HepG2 (cell line): ENCODE results near the gene RFC1. TPM values are rescaled to one million over a fixed set of nuclear protein-coding genes. Genes with fewer than 3 reads are reported as not detected.

Source experiments
- ATAC-seq: fragments of 200-7000 bp; cut with Tn5 transposase; 3 replicates; pipeline ENCODE4 v1.9.1; 2020; ENCODE audit warnings: mild to moderate bottlenecking, moderate library complexity
- BruUV-seq: library from RNA; stranded (reverse); fragments of 400-500 nt; replicated peaks from 2 replicates; lab custom pipeline; 2021; lab: Mats Ljungman, UMichigan
- CTCF ChIA-PET: fragments of 300-600 bp; formaldehyde crosslinking; extraction: SDS; loops from one replicate; lab custom pipeline; 2021; ENCODE audit warnings: low total read pairs, inconsistent platforms, low intra/inter-chr PET ratio; lab: Yijun Ruan, JAX
- POLR2A ChIA-PET: fragments of 350-600 bp; sonication (Branson Sonifier 250); formaldehyde crosslinking; loops from one replicate; lab custom pipeline; 2020; ENCODE audit warnings: antibody characterized with exemption, inconsistent platforms; lab: Yijun Ruan, JAX
- DNase-seq: peaks from one replicate; pipeline ENCODE4 v3.0.0-alpha.2; 2015; ENCODE audit warnings: low spot score
- FAIRE-seq: peaks from 3 replicates; lab custom pipeline; 2011; peaks lifted over from hg19 to GRCh38; lab: Jason Lieb, UNC
- H2AFZ ChIP-seq: one replicate; pipeline ENCODE4 v1.6.1; 2011; ENCODE audit warnings: low read length, inconsistent platforms
- H3K27ac ChIP-seq: fragments of 300-600 bp; 3 replicates; pipeline ENCODE4 v1.8.0; 2011; ENCODE audit warnings: mixed run types, mild to moderate bottlenecking, mixed read lengths, low read length, inconsistent platforms; ENCODE audit not compliant: insufficient read depth; ENCODE audit errors: extremely low read length
- H3K27me3 ChIP-seq, 2 experiments: fragments of 200-600 bp in 1 of 2; 2 replicates in 1 of 2; 3 replicates in 1 of 2; pipeline versions ENCODE4 v1.6.0 to v1.8.0; 2011; ENCODE audit warnings: low read length in 2 of 2, mild to moderate bottlenecking in 2 of 2, moderate library complexity in 2 of 2, inconsistent platforms in 1 of 2; ENCODE audit not compliant: insufficient read depth in 2 of 2, control insufficient read depth in 1 of 2
- H3K36me3 ChIP-seq, 2 experiments: fragments of 200-600 bp in 1 of 2; replicated peaks in 1 of 2; 2 replicates in 1 of 2; 3 replicates in 1 of 2; pipeline versions ENCODE4 v1.5.1 to v1.8.0; 2011; ENCODE audit warnings: low read length in 2 of 2, inconsistent platforms in 1 of 2; ENCODE audit not compliant: insufficient read depth in 2 of 2, control insufficient read depth in 1 of 2
- H3K4me1 ChIP-seq: 2 replicates; pipeline ENCODE4 v1.5.1; 2012; ENCODE audit warnings: low read length, inconsistent platforms; ENCODE audit not compliant: insufficient read depth
- H3K4me2 ChIP-seq: 2 replicates; pipeline ENCODE4 v1.6.0; 2011; ENCODE audit warnings: low read depth, low read length, inconsistent platforms
- H3K4me3 ChIP-seq, 3 experiments: fragments of 200-600 bp in 1 of 3; sonication (generic), shearing (Covaris generic) in 1 of 3; replicated peaks in 1 of 3; 2 replicates each; pipeline ENCODE4 v1.5.1; 2011 to 2016; ENCODE audit warnings: low read length in 3 of 3, inconsistent platforms in 2 of 3, low read depth in 2 of 3, mild to moderate bottlenecking in 2 of 3, control low read depth in 1 of 3, mixed read lengths in 1 of 3; ENCODE audit not compliant: insufficient read depth in 1 of 3
- H3K79me2 ChIP-seq: one replicate; pipeline ENCODE4 v1.6.1; 2011; ENCODE audit warnings: low read length, inconsistent platforms; ENCODE audit not compliant: insufficient read depth
- H3K9ac ChIP-seq: 2 replicates; pipeline ENCODE4 v1.6.0; 2011; ENCODE audit warnings: mild to moderate bottlenecking, low read depth, low read length, inconsistent platforms; ENCODE audit not compliant: insufficient read depth
- H3K9me3 ChIP-seq: 2 replicates; pipeline ENCODE4 v1.5.1; 2012; ENCODE audit warnings: mild to moderate bottlenecking, low read length
- H4K20me1 ChIP-seq: 2 replicates; pipeline ENCODE4 v1.6.0; 2011; ENCODE audit warnings: inconsistent platforms, mild to moderate bottlenecking, low read length, moderate library complexity; ENCODE audit not compliant: insufficient read depth
- FOXA1 ChIP-seq, 2 experiments: fragments of 450-650 bp in 1 of 2; sonication (generic) in 1 of 2; formaldehyde crosslinking in 1 of 2; IDR thresholded peaks; 2 replicates each; pipeline versions ENCODE4 v1.4.0 to v1.6.1; 2016 to 2020; ENCODE audit warnings: missing genetic modification reagents in 1 of 2
- FOXA3 ChIP-seq: IDR thresholded peaks from 2 replicates; pipeline ENCODE4 v1.6.1; 2016; ENCODE audit warnings: missing genetic modification reagents, missing compliant biosample characterization
- FOXK1 ChIP-seq: sonication (generic); formaldehyde crosslinking; IDR thresholded peaks from 2 replicates; pipeline ENCODE4 v1.4.0; 2020; ENCODE audit warnings: low read depth, missing genetic modification reagents, borderline replicate concordance
- GABPB1 ChIP-seq: IDR thresholded peaks from 2 replicates; pipeline ENCODE4 v1.6.1; 2016; ENCODE audit warnings: mild to moderate bottlenecking, missing genetic modification reagents, moderate library complexity, missing compliant biosample characterization
- GATAD2A ChIP-seq: IDR thresholded peaks from 2 replicates; pipeline ENCODE4 v1.6.1; 2016
- HMGA1 ChIP-seq: sonication (generic); formaldehyde crosslinking; conservative IDR thresholded peaks from 2 replicates; pipeline ENCODE4 v1.4.0; 2020; ENCODE audit warnings: missing genetic modification reagents
- HOXA7 ChIP-seq: sonication (generic); formaldehyde crosslinking; IDR thresholded peaks from 2 replicates; pipeline ENCODE4 v1.8.1; 2022; ENCODE audit warnings: mild to moderate bottlenecking, missing genetic modification reagents, moderate library complexity
- JDP2 ChIP-seq: sonication (generic); formaldehyde crosslinking; IDR thresholded peaks from 2 replicates; pipeline ENCODE4 v1.8.1; 2022; ENCODE audit warnings: missing genetic modification reagents, borderline replicate concordance
- NCOA2 ChIP-seq: sonication (generic); formaldehyde crosslinking; IDR thresholded peaks from 2 replicates; pipeline ENCODE4 v1.8.0; 2022; ENCODE audit warnings: inconsistent platforms
- SOX13 ChIP-seq, 3 experiments: fragments of 450-650 bp in 1 of 3; sonication (generic) in 1 of 3; formaldehyde crosslinking in 1 of 3; IDR thresholded peaks in 2 of 3; conservative IDR thresholded peaks in 1 of 3; 2 replicates each; pipeline versions ENCODE4 v1.5.0 to v1.6.1; 2016 to 2020; ENCODE audit warnings: antibody characterized with exemption in 1 of 3, mild to moderate bottlenecking in 1 of 3, missing compliant biosample characterization in 1 of 3, missing genetic modification reagents in 1 of 3, moderate library complexity in 1 of 3
- SPEN ChIP-seq: sonication (generic); formaldehyde crosslinking; IDR thresholded peaks from 2 replicates; pipeline ENCODE4 v1.5.1; 2020; ENCODE audit warnings: low read depth, mild to moderate bottlenecking, missing genetic modification reagents
- SSRP1 ChIP-seq: IDR thresholded peaks from 2 replicates; pipeline ENCODE4 v1.6.1; 2016; ENCODE audit warnings: control low read depth
- SUZ12 ChIP-seq: fragments of 150-350 bp; IDR thresholded peaks from 2 replicates; pipeline ENCODE4 v1.6.1; 2014; ENCODE audit warnings: low read depth, low read length
- TAF1 ChIP-seq: sonication (generic); formaldehyde crosslinking; IDR thresholded peaks from 2 replicates; pipeline ENCODE4 v1.4.0; 2020; ENCODE audit warnings: missing genetic modification reagents
- TCF7 ChIP-seq: sonication (generic); IDR thresholded peaks from 2 replicates; pipeline ENCODE4 v1.6.1; 2016; ENCODE audit warnings: antibody characterized with exemption, low read depth
- TEAD3 ChIP-seq: optimal IDR thresholded peaks from 2 replicates; pipeline ENCODE3; 2016; ENCODE audit warnings: borderline replicate concordance
- ZBTB20 ChIP-seq: sonication (generic); formaldehyde crosslinking; IDR thresholded peaks from 2 replicates; pipeline ENCODE4 v1.8.1; 2023; ENCODE audit warnings: missing genetic modification reagents, low read depth, mild to moderate bottlenecking, borderline replicate concordance
- in situ Hi-C: cut with HindIII; loops from 2 replicates; pipeline ENCODE4 v1.10.0; 2017; ENCODE audit warnings: low pct_unique_long_range_greater_than_20kb; ENCODE audit not compliant: extremely low pct_ligation_motif_present
- intact Hi-C: fragments of 100-400 bp; cut with micrococcal nuclease; formaldehyde crosslinking; loops from one replicate; pipeline ENCODE4 v1.10.0; 2022; ENCODE audit not compliant: unreplicated experiment
- polyA plus RNA-seq, 8 experiments: library from polyadenylated mRNA; depleted of rRNA in 3 of 8; stranded (reverse) in 7 of 8; unstranded in 1 of 8; fragments of >200 nt; fragmentation: Illumina TruSeq in 4 of 8; extraction: Trizol in 4 of 8; gene quantifications; 2 replicates each; pipeline versions ENCODE4 v1.2.1 to v1.2.3, GENCODE V29; 2011 to 2016; ENCODE audit warnings: low read depth in 4 of 8, missing spikeins in 1 of 8, mixed read lengths in 1 of 8; ENCODE audit not compliant: insufficient read depth in 1 of 8
- total RNA-seq, 5 experiments: library from RNA; depleted of rRNA; stranded (reverse); fragments of >200 nt; fragmentation: Illumina TruSeq; extraction: Trizol; gene quantifications; 2 replicates each; pipeline ENCODE4 v1.2.3, GENCODE V29; 2016; ENCODE audit warnings: low read depth in 1 of 5
- TF ChIP-seq, protein P1 (sequence below): sonication (generic); formaldehyde crosslinking; IDR thresholded peaks from 2 replicates; pipeline ENCODE4 v1.8.0; 2023; ENCODE audit warnings: mild to moderate bottlenecking, missing genetic modification reagents
- TF ChIP-seq, protein P2 (sequence below): sonication (generic); IDR thresholded peaks from 2 replicates; pipeline ENCODE4 v1.6.1; 2016; ENCODE audit warnings: low read depth, borderline replicate concordance
- TF ChIP-seq, protein P3 (sequence below): IDR thresholded peaks from 2 replicates; pipeline ENCODE4 v1.4.0; 2020; ENCODE audit warnings: mild to moderate bottlenecking, missing genetic modification reagents

Gene RFC1
- total and polyA plus RNA-seq, 2 of the 13 experiments (the other 11 are each of a cell fraction or from before 2014, with no cell fraction given): 15.9 to 78.8 TPM

DNA sequence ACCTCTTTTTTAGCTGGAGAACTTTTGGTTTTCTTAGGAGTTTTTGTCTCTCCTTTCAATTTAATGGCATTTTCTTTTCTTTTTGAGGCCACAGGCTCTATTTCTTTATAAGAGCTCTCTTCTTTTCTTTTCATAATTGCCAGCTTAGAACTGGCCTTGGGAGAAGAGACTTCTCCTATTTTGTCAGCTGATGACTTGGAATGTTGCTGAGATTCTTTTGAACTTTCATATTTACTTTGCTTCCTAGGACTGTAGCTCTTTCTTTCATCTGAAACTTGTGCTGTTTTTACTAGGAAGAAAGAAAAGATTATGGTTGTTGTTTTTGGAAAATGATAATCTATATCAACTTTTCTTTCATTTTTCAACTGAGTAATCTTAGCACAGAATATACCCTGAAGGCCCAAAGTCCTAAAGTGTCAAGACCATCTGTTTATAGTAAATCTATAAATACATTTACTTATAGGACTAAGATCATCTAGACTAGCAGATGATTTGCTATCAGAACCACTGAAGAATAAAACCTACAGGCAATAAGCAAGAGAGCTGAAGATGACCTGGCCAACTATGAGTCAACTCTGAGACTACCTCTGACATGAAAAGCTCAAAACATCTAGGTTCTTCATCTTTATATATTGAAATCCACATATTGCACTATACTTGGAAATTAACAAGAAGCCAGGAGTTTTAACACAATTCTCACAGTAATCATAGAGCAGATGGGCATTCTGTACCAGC is 45.6 kb downstream of the RFC1 start:
- CTCF ChIA-PET: no interaction called here
- Histone ChIP-seq H3K4me1 (peaks cover 42% of the 10 kb centered on the region), H3K4me3 (no peak overlapping the region), H3K79me2 (peaks cover 5% of the 10 kb centered on the region), H2AFZ (no peak overlapping the region), H4K20me1 (no peaks in the 10 kb centered on the region), H3K27ac (peak overlapping the region; percentile 7), H3K27me3 (no peaks in the 10 kb centered on the region), H3K9me3 (no peaks in the 10 kb centered on the region), H3K9ac (no peak overlapping the region), H3K36me3 (peaks cover 5 to 60% of the 10 kb centered on the region in 2 experiments), H3K4me2 (peak overlapping the region; percentile 9; the same call in 1 of the 2 replicates)
- in situ Hi-C loops (no loop called here), intact Hi-C loops (no loop called here)
- POLR2A ChIA-PET: interaction anchor here (0.7 to 1.3 kb wide), 4 partner anchors 45 to 1160 kb away, joined by 3 to 5 read pairs (median 4); partner anchors contain the start of genes KLB and RFC1
- TF ChIP-seq JDP2: no peak
- TF ChIP-seq TAF1: no peak
- no peak for TF ChIP-seq SOX13 (IDR thresholded peaks at IDR 0.05)
- TF ChIP-seq SOX13 (CRISPR knock-in tag; conservative IDR thresholded peaks at IDR 0.05 in 1 of 2, IDR thresholded peaks at IDR 0.05 in 1 of 2): peak in 1 of 2 experiments; percentile 47; a peak in 1 of 4 replicates
- no peak for TF ChIP-seq SSRP1 (CRISPR knock-in tag)
- TF ChIP-seq, protein P1, sequence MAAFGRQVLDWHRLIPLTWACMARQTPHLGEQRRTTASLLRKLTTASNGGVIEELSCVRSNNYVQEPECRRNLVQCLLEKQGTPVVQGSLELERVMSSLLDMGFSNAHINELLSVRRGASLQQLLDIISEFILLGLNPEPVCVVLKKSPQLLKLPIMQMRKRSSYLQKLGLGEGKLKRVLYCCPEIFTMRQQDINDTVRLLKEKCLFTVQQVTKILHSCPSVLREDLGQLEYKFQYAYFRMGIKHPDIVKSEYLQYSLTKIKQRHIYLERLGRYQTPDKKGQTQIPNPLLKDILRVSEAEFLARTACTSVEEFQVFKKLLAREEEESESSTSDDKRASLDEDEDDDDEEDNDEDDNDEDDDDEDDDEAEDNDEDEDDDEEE (CRISPR knock-in tag): no peak
- TF ChIP-seq FOXA3: 0 out of 2 replicates have a peak, but pooled peaks have one; percentile 38
- no peak for TF ChIP-seq SPEN (CRISPR knock-in tag)
- no peak for TF ChIP-seq GABPB1 (CRISPR knock-in tag)
- no peak for TF ChIP-seq HOXA7 (CRISPR knock-in tag)
- TF ChIP-seq FOXK1: no peak
- TF ChIP-seq, protein P2, sequence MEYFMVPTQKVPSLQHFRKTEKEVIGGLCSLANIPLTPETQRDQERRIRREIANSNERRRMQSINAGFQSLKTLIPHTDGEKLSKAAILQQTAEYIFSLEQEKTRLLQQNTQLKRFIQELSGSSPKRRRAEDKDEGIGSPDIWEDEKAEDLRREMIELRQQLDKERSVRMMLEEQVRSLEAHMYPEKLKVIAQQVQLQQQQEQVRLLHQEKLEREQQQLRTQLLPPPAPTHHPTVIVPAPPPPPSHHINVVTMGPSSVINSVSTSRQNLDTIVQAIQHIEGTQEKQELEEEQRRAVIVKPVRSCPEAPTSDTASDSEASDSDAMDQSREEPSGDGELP: peak; percentile 71
- no peak for TF ChIP-seq ZBTB20 (CRISPR knock-in tag)
- peak; percentile 40 for TF ChIP-seq TCF7
- 0 out of 2 replicates have a peak, but pooled peaks have one; percentile 30 for TF ChIP-seq NCOA2 (CRISPR knock-in tag)
- TF ChIP-seq TEAD3 (CRISPR knock-in tag): peak; percentile 42
- TF ChIP-seq, protein P3, sequence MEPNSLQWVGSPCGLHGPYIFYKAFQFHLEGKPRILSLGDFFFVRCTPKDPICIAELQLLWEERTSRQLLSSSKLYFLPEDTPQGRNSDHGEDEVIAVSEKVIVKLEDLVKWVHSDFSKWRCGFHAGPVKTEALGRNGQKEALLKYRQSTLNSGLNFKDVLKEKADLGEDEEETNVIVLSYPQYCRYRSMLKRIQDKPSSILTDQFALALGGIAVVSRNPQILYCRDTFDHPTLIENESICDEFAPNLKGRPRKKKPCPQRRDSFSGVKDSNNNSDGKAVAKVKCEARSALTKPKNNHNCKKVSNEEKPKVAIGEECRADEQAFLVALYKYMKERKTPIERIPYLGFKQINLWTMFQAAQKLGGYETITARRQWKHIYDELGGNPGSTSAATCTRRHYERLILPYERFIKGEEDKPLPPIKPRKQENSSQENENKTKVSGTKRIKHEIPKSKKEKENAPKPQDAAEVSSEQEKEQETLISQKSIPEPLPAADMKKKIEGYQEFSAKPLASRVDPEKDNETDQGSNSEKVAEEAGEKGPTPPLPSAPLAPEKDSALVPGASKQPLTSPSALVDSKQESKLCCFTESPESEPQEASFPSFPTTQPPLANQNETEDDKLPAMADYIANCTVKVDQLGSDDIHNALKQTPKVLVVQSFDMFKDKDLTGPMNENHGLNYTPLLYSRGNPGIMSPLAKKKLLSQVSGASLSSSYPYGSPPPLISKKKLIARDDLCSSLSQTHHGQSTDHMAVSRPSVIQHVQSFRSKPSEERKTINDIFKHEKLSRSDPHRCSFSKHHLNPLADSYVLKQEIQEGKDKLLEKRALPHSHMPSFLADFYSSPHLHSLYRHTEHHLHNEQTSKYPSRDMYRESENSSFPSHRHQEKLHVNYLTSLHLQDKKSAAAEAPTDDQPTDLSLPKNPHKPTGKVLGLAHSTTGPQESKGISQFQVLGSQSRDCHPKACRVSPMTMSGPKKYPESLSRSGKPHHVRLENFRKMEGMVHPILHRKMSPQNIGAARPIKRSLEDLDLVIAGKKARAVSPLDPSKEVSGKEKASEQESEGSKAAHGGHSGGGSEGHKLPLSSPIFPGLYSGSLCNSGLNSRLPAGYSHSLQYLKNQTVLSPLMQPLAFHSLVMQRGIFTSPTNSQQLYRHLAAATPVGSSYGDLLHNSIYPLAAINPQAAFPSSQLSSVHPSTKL (CRISPR knock-in tag): peak; percentile 51
- no peak for TF ChIP-seq HMGA1 (CRISPR knock-in tag)
- no peak for TF ChIP-seq SUZ12
- no peak for TF ChIP-seq FOXA1 (IDR thresholded peaks at IDR 0.05)
- TF ChIP-seq FOXA1 (CRISPR knock-in tag; IDR thresholded peaks at IDR 0.05): peak; percentile 66
- 0 out of 2 replicates have a peak, but pooled peaks have one; percentile 37 for TF ChIP-seq GATAD2A (CRISPR knock-in tag)
- FAIRE-seq (peak; percentile 68), DNase-seq (no peak), ATAC-seq (no peak)
- no TSS peak for BruUV-seq
